Measurements from ENCODE around the gene PNMA8C.

DNA sequence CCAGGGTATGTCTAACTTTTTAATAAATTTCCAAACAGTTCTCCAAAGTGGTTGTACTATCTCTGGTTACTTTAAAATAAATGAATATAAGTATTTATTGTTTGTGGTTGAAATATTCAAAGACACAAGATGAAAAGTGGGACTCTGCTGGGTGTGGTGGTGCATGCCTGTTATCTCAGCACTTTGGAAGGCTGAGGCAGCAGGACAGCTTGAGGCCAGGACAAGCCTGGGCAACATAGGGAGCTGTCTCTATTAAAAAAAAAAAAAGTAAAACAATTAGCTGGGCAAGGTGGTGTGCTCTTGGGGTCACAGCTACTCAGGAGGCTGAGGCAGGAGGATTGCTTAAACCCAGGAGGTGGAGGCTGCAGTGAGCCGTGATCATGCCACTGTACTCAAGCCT lies 32.2 kb upstream of the PNMA8C start:
- TF ChIP-seq, protein P1, sequence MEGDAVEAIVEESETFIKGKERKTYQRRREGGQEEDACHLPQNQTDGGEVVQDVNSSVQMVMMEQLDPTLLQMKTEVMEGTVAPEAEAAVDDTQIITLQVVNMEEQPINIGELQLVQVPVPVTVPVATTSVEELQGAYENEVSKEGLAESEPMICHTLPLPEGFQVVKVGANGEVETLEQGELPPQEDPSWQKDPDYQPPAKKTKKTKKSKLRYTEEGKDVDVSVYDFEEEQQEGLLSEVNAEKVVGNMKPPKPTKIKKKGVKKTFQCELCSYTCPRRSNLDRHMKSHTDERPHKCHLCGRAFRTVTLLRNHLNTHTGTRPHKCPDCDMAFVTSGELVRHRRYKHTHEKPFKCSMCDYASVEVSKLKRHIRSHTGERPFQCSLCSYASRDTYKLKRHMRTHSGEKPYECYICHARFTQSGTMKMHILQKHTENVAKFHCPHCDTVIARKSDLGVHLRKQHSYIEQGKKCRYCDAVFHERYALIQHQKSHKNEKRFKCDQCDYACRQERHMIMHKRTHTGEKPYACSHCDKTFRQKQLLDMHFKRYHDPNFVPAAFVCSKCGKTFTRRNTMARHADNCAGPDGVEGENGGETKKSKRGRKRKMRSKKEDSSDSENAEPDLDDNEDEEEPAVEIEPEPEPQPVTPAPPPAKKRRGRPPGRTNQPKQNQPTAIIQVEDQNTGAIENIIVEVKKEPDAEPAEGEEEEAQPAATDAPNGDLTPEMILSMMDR (conservative IDR thresholded peaks at IDR 0.05 in 1 of 2, IDR thresholded peaks at IDR 0.05 in 1 of 2; ENCODE audit: extremely low read depth in 1 of 2, insufficient read depth in 1 of 2, low read depth in 1 of 2, low read length in 2 of 2), result no peak
- no peak for TF ChIP-seq EZH2 (IDR thresholded peaks at IDR 0.05; ENCODE audit: borderline replicate concordance, low read length)

Measured in mammary epithelial cell (primary cell).